Measurements from ENCODE around the gene C13orf46.
"Not testable (repeated sequence)": the region's sequence is repeated elsewhere in the genome, so short reads cannot be mapped to it uniquely, and the experiment has no call there.

The C13orf46 gene

GRCh38 chr13:113915012-113915763 lies 58.7 kb downstream of the C13orf46 start:
- DNase-seq (ENCODE audit: low spot score) = no peak
- in situ Hi-C loops (cut with MboI; ENCODE audit: low sequenced_read_pairs, unreplicated experiment) = no loop called here
- no peak for TF ChIP-seq CTCF (IDR thresholded peaks at IDR 0.05; ENCODE audit: borderline replicate concordance, control extremely low read depth, extremely low read depth, insufficient read depth, missing control alignments)

- no peak for DNase-seq (ENCODE audit: low spot score)
- no peak for TF ChIP-seq CTCF (IDR thresholded peaks at IDR 0.05; ENCODE audit: borderline replicate concordance, control extremely low read depth, extremely low read depth, insufficient read depth, missing control alignments)
- in situ Hi-C loops (cut with MboI; ENCODE audit: low sequenced_read_pairs, unreplicated experiment) = no loop called here
Measured at GRCh38 chr13:113914333-113915011, 59.4 kb downstream of the C13orf46 start.

GRCh38 chr13:113913838-113914237 lies 60.0 kb downstream of the C13orf46 start:
- DNase-seq (ENCODE audit: low spot score); in situ Hi-C loops (cut with MboI; ENCODE audit: low sequenced_read_pairs, unreplicated experiment): not testable (repeated sequence)

- DNase-seq (ENCODE audit: low spot score); in situ Hi-C loops (cut with MboI; ENCODE audit: low sequenced_read_pairs, unreplicated experiment): not testable (repeated sequence)
Measured at GRCh38 chr13:113913408-113913807, 60.5 kb downstream of the C13orf46 start.

- DNase-seq (ENCODE audit: low spot score) = no peak
- no peak for TF ChIP-seq CTCF (IDR thresholded peaks at IDR 0.05; ENCODE audit: borderline replicate concordance, control extremely low read depth, extremely low read depth, insufficient read depth, missing control alignments)
- in situ Hi-C loops (cut with MboI; ENCODE audit: low sequenced_read_pairs, unreplicated experiment) = no loop called here
Measured at GRCh38 chr13:113912596-113912995, 61.3 kb downstream of the C13orf46 start.

- no peak for DNase-seq (ENCODE audit: low spot score)
- no peak for TF ChIP-seq CTCF (IDR thresholded peaks at IDR 0.05; ENCODE audit: borderline replicate concordance, control extremely low read depth, extremely low read depth, insufficient read depth, missing control alignments)
- in situ Hi-C loops (cut with MboI; ENCODE audit: low sequenced_read_pairs, unreplicated experiment) = no loop called here
Measured at GRCh38 chr13:113907635-113908617, 66.0 kb downstream of the C13orf46 start.

- no peak for DNase-seq (ENCODE audit: low spot score)
- in situ Hi-C loops (cut with MboI; ENCODE audit: low sequenced_read_pairs, unreplicated experiment) = no loop called here
- no peak for TF ChIP-seq CTCF (IDR thresholded peaks at IDR 0.05; ENCODE audit: borderline replicate concordance, control extremely low read depth, extremely low read depth, insufficient read depth, missing control alignments)
Measured at GRCh38 chr13:113906571-113906970, 67.3 kb downstream of the C13orf46 start.

All from GM13976 (cell line).